Gastrocnemius medialis (tissue), 4 donors: ENCODE data around the gene PPP1R17. TPM values are rescaled to one million over a fixed set of nuclear protein-coding genes. Genes with fewer than 3 reads are reported as not detected.

ENCODE experiments used
- ATAC-seq, 2 donors: fragments of 150-250 bp; one replicate each; pipeline ENCODE4 v1.9.1; 2016
- DNase-seq, 2 donors: peaks; one replicate each; pipeline ENCODE4 v3.0.0-alpha.2; 2019
- H3K27ac ChIP-seq, 4 donors: fragments of 200-600 bp; sonication (generic); 1 replicate in 1 of 4; 2 replicates in 3 of 4; pipeline ENCODE4 v1.5.1; 2016 to 2018; ENCODE audit warnings: mild to moderate bottlenecking in 2 of 4, moderate library complexity in 1 of 4
- H3K27me3 ChIP-seq, 3 donors: fragments of 200-600 bp; sonication (generic) in 2 of 3; 1 replicate in 1 of 3; 2 replicates in 2 of 3; pipeline versions ENCODE4 v1.5.1 to v1.6.0; 2016 to 2019; ENCODE audit warnings: mild to moderate bottlenecking in 1 of 3, moderate library complexity in 1 of 3
- H3K36me3 ChIP-seq, 2 donors: fragments of 200-600 bp; sonication (generic) in 1 of 2; one replicate each; pipeline ENCODE4 v1.5.1; 2017 to 2018
- H3K4me1 ChIP-seq, 2 donors: fragments of 200-600 bp; sonication (generic) in 1 of 2; one replicate each; pipeline ENCODE4 v1.5.1; 2016 to 2017; ENCODE audit warnings: mild to moderate bottlenecking in 2 of 2
- H3K4me3 ChIP-seq, 4 donors: fragments of 200-600 bp; sonication (generic) in 3 of 4; 1 replicate in 1 of 4; 2 replicates in 3 of 4; pipeline ENCODE4 v1.5.1; 2016 to 2019; ENCODE audit warnings: mild to moderate bottlenecking in 2 of 4
- H3K9me3 ChIP-seq, 3 donors: fragments of 200-600 bp; sonication (generic) in 2 of 3; 1 replicate in 1 of 3; 2 replicates in 2 of 3; pipeline ENCODE4 v1.5.1; 2016 to 2019
- CTCF ChIP-seq, 5 experiments: fragments of 450-650 bp in 3 of 5; fragments of 200-600 bp in 2 of 5; sonication (generic) in 2 of 5; IDR thresholded peaks in 4 of 5; conservative IDR thresholded peaks in 1 of 5; 1 replicate in 4 of 5; 2 replicates in 1 of 5; pipeline ENCODE4 v1.5.1; 2016 to 2019; ENCODE audit warnings: antibody characterized with exemption in 5 of 5, mild to moderate bottlenecking in 3 of 5, moderate library complexity in 3 of 5
- POLR2A ChIP-seq, 2 donors: fragments of 450-650 bp; IDR thresholded peaks; one replicate each; pipeline ENCODE4 v1.6.1; 2017; ENCODE audit warnings: antibody characterized with exemption in 2 of 2, mild to moderate bottlenecking in 2 of 2, moderate library complexity in 2 of 2
- in situ Hi-C, 4 donors: fragments of 200-750 bp; cut with MboI; loops; one replicate each; pipeline versions ENCODE4 v1.15.0 to v1.8.0; 2017; ENCODE audit warnings: low sequenced_read_pairs in 4 of 4
- intact Hi-C: fragments of 100-400 bp; cut with DNase I; formaldehyde crosslinking; loops from one replicate; pipeline ENCODE4 v1.15.1; 2023; ENCODE audit warnings: low total_unique reads
- total RNA-seq, 4 donors: library from RNA; depleted of rRNA; stranded (reverse); fragments of >200 nt; gene quantifications; one replicate each; pipeline versions ENCODE4 v1.1.0 to v1.2.3, GENCODE V29; 2016

PPP1R17 gene
- total RNA-seq, 4 donors from 2014 or later, result not detected

DNA sequence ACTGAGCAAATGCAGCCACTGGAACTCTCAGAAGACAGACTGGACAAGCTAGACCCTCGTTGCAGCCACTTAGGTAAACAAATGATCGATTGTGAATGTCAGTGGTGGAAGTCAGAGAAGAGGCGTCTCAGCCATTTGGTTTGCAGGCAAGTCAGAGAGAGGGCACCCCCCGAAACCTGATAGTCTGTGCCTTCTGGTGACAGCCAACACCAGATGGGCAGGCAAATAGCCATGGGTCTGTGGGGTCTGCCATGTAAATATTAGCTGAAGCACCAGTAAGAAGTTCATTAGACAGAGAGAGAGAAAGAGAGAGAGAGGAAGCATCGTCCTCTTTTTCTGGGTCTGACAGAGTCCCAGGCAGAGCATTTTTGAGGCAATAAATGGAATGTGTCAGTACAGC, 5.4 kb downstream of the PPP1R17 start:
- Histone ChIP-seq H3K27me3 (no peaks in the 10 kb centered on the region), H3K36me3 (no peaks in the 10 kb centered on the region), H3K27ac (no peak overlapping the region), H3K9me3 (no peaks in the 10 kb centered on the region), H3K4me3 (no peak overlapping the region), H3K4me1 (no peaks in the 10 kb centered on the region)
- ATAC-seq (no peak), DNase-seq (no peak)
- TF ChIP-seq POLR2A (IDR thresholded peaks at IDR 0.05), result no peak
- no peak for TF ChIP-seq CTCF (IDR thresholded peaks at IDR 0.05 in 4 of 5, conservative IDR thresholded peaks at IDR 0.05 in 1 of 5)
- in situ Hi-C loops (no loop called here), intact Hi-C loops (no loop called here)

GRCh38 chr7:31692871-31693270, 5.9 kb downstream of the PPP1R17 start:
- DNase-seq (no peak), ATAC-seq (no peak)
- Histone ChIP-seq H3K4me1 (no peaks in the 10 kb centered on the region), H3K36me3 (no peaks in the 10 kb centered on the region), H3K9me3 (no peaks in the 10 kb centered on the region), H3K27me3 (no peaks in the 10 kb centered on the region), H3K27ac (no peak overlapping the region), H3K4me3 (no peak overlapping the region)
- TF ChIP-seq CTCF (IDR thresholded peaks at IDR 0.05 in 4 of 5, conservative IDR thresholded peaks at IDR 0.05 in 1 of 5) (no peak), POLR2A (IDR thresholded peaks at IDR 0.05) (no peak)
- intact Hi-C loops (no loop called here), in situ Hi-C loops (no loop called here)

DNA sequence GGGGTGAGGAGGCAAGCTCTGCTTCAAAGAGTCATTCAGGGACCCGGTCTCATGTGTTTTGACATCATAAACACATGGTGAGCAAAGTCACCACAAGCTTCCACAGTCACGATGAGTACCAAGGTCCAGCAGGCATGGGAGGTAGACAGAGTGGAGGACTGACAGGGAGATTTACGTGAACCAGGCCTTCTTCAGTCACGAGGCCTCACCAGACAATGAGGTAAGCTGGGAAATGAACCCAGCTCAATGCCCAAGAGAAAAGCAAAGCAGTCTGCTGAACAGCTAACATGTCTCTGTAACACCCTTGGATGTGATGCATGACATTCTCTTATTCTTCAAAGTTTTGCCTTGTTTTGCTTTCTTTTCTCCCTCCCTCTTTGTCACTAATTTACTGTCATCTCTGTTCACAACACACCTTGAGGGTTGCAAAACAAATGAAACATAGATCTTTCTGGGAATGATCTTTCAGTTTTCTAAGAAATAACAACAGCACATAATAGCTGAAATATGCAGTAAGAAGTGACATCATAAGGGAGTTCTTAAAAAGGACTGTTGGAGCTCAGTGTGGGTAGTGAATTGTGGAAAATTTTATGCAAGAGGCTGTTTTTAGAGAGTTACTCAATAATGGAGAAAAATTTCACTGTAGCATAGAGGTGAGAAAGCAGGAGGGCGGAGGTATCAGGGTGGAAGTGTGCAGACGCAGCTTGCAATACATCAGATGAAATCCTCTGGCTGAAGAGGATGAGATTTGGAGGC, 9.0 kb downstream of the PPP1R17 start:
- Histone ChIP-seq H3K4me1 (no peaks in the 10 kb centered on the region), H3K4me3 (no peak overlapping the region), H3K36me3 (no peaks in the 10 kb centered on the region), H3K9me3 (no peaks in the 10 kb centered on the region), H3K27me3 (no peaks in the 10 kb centered on the region), H3K27ac (no peak overlapping the region)
- intact Hi-C loops, result no loop called here
- DNase-seq, result no peak
- TF ChIP-seq CTCF (IDR thresholded peaks at IDR 0.05 in 4 of 5, conservative IDR thresholded peaks at IDR 0.05 in 1 of 5) (no peak), POLR2A (IDR thresholded peaks at IDR 0.05) (no peak)
- in situ Hi-C loops, result no loop called here
- no peak for ATAC-seq

DNA sequence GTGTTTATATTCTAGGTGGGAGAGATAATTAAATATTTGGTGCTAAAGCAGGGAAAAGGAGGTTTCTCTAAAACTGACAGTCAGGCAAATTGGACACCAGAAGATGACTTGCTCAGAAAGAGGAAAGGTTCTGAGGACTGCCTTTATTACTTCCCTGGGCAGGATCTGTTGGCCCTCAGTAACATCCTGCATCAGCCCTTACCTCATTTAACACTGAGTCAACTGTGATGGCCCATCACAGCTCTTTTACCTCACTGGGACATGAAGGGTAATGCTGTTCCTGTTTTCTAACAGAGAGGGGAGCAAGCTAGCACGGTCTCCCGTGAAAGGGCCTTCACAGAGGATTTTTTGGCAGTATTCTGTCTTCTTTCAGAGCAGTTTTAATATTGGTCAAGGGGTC, 12.0 kb downstream of the PPP1R17 start:
- Histone ChIP-seq H3K36me3 (no peaks in the 10 kb centered on the region), H3K4me3 (no peak overlapping the region), H3K27ac (no peak overlapping the region), H3K27me3 (no peaks in the 10 kb centered on the region), H3K4me1 (no peaks in the 10 kb centered on the region), H3K9me3 (no peaks in the 10 kb centered on the region)
- DNase-seq (no peak), ATAC-seq (no peak)
- TF ChIP-seq CTCF (IDR thresholded peaks at IDR 0.05 in 4 of 5, conservative IDR thresholded peaks at IDR 0.05 in 1 of 5), result no peak
- no peak for TF ChIP-seq POLR2A (IDR thresholded peaks at IDR 0.05)
- intact Hi-C loops (no loop called here), in situ Hi-C loops (no loop called here)

- H3K27ac ChIP-seq, result no peak overlapping the region
- intact Hi-C loops, result no loop called here
- H3K9me3 ChIP-seq, result no peaks in the 10 kb centered on the region
- no peaks in the 10 kb centered on the region for H3K27me3 ChIP-seq
- DNase-seq (no peak), ATAC-seq (no peak)
- H3K4me3 ChIP-seq, result no peak overlapping the region
- TF ChIP-seq CTCF (IDR thresholded peaks at IDR 0.05 in 4 of 5, conservative IDR thresholded peaks at IDR 0.05 in 1 of 5) (no peak), POLR2A (IDR thresholded peaks at IDR 0.05) (no peak)
- in situ Hi-C loops, result no loop called here
- H3K36me3 ChIP-seq, result no peaks in the 10 kb centered on the region
- H3K4me1 ChIP-seq, result no peaks in the 10 kb centered on the region
Observed at GRCh38 chr7:31702354-31702753, 15.3 kb downstream of the PPP1R17 start.
